ENCODE results near the gene PEMT. TPM values are rescaled to one million over a fixed set of nuclear protein-coding genes. Genes with fewer than 3 reads are reported as not detected.
"Not testable (repeated sequence)": the region's sequence is repeated elsewhere in the genome, so short reads cannot be mapped to it uniquely, and the experiment has no call there.

PEMT gene
- total RNA-seq, 1 experiment from 2014 or later: 53.1 TPM

DNA sequence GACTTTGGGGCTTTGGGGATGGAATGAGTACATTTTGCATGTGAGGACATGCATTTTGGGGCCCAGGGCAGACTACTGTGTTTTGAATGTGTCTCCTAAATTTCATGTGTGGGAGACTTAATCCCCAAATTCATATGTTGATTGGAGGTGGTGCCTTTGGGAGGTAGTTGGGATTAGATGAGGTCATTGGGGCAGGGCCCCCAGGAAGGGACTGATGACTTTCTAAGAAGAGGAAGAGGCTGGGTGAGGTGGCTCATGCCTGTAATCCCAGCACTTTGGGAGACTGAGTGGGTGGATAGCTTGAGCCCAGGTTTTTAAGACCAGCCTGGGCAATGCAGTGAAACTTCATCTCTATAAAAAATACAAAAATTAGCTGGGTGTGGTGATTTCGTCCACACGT lies 47.0 kb upstream of the PEMT start (continued):
- no peak for TF ChIP-seq ZNF317 (CRISPR knock-in tag; IDR thresholded peaks at IDR 0.05; ENCODE audit: borderline replicate concordance, low read depth)

DNA sequence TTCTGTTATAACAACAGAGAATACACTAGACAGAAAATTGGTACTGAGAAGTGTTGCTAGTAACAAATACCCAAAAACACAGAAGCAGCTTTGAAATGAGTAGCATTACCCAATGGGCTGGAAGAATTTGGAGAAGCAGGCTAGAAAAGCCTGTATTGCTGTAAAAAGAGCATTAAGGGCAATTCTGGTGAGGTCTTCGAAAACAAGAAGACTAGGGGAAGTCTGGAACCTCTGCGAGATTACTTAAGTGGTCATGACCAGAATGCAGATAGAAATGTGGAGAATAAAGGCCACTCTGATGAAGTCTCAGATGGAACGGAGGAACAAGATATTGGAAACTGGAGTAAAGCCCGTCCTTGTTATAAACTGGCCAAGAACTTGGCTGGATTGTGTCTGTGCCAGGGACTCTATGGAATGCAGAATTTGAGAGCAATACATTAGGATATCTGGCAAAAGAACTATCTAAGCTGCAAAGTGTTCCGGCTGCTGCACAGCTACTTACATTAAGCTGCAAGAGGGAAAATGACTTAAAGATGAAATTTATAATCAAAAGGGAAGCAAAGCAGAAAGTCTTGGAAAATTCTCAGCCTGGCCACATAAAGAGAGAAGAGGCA lies 44.9 kb upstream of the PEMT start:
- Mint-ChIP-seq H3K36me3 (no peaks in the 10 kb centered on the region), H3K9me3 (peaks cover 9% of the 10 kb centered on the region), H3K27ac (no peak overlapping the region), H3K4me1 (peaks cover 4% of the 10 kb centered on the region), H3K27me3 (ENCODE audit: low read depth) (peaks cover 8% of the 10 kb centered on the region), H3K4me3 (no peak overlapping the region)
- ATAC-seq: no peak
- DNase-seq (ENCODE audit: low spot score): no peak
- ChIA-PET POLR2A (no interaction called here), CTCF (interaction anchor here (0.6 to 2.7 kb wide), 5 partner anchors 23 to 176 kb away, joined by 3 to 10 read pairs (median 6); partner anchors contain the start of gene RASD1)
- TF ChIP-seq, protein P1, sequence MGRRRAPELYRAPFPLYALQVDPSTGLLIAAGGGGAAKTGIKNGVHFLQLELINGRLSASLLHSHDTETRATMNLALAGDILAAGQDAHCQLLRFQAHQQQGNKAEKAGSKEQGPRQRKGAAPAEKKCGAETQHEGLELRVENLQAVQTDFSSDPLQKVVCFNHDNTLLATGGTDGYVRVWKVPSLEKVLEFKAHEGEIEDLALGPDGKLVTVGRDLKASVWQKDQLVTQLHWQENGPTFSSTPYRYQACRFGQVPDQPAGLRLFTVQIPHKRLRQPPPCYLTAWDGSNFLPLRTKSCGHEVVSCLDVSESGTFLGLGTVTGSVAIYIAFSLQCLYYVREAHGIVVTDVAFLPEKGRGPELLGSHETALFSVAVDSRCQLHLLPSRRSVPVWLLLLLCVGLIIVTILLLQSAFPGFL (CRISPR knock-in tag; IDR thresholded peaks at IDR 0.05; ENCODE audit: borderline replicate concordance): no peak
- TF ChIP-seq NR1H2 (CRISPR knock-in tag; IDR thresholded peaks at IDR 0.05): no peak
- TF ChIP-seq, protein P2, sequence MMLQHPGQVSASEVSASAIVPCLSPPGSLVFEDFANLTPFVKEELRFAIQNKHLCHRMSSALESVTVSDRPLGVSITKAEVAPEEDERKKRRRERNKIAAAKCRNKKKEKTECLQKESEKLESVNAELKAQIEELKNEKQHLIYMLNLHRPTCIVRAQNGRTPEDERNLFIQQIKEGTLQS (CRISPR knock-in tag; conservative IDR thresholded peaks at IDR 0.05): no peak
- TF ChIP-seq, protein P3, sequence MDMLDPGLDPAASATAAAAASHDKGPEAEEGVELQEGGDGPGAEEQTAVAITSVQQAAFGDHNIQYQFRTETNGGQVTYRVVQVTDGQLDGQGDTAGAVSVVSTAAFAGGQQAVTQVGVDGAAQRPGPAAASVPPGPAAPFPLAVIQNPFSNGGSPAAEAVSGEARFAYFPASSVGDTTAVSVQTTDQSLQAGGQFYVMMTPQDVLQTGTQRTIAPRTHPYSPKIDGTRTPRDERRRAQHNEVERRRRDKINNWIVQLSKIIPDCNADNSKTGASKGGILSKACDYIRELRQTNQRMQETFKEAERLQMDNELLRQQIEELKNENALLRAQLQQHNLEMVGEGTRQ (CRISPR knock-in tag; IDR thresholded peaks at IDR 0.05): no peak
- no peak for TF ChIP-seq TP53 (CRISPR knock-in tag; IDR thresholded peaks at IDR 0.05)
- no peak for TF ChIP-seq IRF2 (CRISPR knock-in tag; IDR thresholded peaks at IDR 0.05; ENCODE audit: borderline replicate concordance, low read depth)
- TF ChIP-seq, protein P4, sequence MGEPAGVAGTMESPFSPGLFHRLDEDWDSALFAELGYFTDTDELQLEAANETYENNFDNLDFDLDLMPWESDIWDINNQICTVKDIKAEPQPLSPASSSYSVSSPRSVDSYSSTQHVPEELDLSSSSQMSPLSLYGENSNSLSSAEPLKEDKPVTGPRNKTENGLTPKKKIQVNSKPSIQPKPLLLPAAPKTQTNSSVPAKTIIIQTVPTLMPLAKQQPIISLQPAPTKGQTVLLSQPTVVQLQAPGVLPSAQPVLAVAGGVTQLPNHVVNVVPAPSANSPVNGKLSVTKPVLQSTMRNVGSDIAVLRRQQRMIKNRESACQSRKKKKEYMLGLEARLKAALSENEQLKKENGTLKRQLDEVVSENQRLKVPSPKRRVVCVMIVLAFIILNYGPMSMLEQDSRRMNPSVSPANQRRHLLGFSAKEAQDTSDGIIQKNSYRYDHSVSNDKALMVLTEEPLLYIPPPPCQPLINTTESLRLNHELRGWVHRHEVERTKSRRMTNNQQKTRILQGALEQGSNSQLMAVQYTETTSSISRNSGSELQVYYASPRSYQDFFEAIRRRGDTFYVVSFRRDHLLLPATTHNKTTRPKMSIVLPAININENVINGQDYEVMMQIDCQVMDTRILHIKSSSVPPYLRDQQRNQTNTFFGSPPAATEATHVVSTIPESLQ (CRISPR knock-in tag; IDR thresholded peaks at IDR 0.05): no peak

DNA sequence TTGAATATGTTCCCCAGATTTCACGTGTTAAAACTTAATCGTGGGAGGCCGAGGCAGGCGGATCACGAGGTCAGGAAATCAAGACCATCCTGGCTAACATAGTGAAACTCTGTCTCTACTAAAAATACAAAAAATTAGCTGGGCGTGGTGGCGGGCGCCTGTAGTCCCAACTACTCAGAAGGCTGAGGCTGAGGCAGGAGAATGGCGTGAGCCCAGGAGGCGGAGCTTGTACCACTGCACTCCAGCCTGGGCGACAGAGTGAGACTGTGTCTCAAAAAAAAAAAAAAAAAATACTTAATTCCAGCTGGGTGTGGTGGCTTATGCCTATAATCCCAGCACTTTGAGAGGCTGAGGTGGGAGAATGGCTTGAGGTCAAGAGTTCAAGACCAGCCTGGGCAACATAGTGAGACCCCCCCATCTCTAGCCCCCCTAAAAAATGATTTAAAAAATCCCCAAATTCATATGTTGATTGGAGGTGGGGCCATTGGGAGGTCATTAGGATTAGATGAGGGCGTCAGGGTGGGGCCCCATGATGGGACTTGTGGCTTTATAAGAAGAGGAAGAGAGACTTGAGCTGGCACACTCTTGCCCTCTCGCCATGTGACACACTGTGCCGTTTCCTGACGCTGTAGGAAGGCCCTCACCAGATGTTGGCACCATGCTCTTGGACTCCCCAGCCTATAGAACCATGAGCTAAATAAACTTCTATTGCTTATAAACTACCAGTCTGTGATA lies 44.2 kb upstream of the PEMT start:
- ATAC-seq; H3K4me3 Mint-ChIP-seq; POLR2A ChIA-PET; H3K27ac Mint-ChIP-seq; H3K9me3 Mint-ChIP-seq; DNase-seq (ENCODE audit: low spot score); H3K4me1 Mint-ChIP-seq; H3K36me3 Mint-ChIP-seq; H3K27me3 Mint-ChIP-seq (ENCODE audit: low read depth): not testable (repeated sequence)
- CTCF ChIA-PET: interaction anchor here (0.6 to 2.3 kb wide), 4 partner anchors 22 to 175 kb away, joined by 3 to 7 read pairs (median 5); no protein-coding TSS in a partner anchor

DNA sequence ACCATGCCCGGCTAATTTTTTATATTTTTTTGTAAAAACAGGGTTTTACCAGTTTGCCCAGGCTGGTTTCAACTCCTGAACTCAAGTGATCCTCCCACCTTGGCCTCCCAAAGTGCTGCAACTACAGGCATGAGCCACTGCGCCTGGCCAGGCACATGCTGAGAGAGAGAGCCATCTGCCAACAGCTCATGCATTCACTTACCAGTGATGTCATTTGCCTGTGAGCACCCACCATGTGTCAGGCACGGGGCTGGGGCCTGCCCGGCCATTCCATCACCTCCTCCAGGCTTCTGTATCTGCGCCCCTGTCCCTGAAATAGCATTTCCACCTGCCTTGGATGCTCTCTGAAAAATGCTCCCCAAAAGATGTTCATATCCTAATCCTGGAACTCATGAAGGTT lies 43.6 kb upstream of the PEMT start:
- Mint-ChIP-seq H3K4me3 (no peak overlapping the region), H3K4me1 (peaks cover 3% of the 10 kb centered on the region), H3K27ac (no peak overlapping the region), H3K9me3 (peaks cover 9% of the 10 kb centered on the region), H3K27me3 (ENCODE audit: low read depth) (peaks cover 8% of the 10 kb centered on the region), H3K36me3 (no peaks in the 10 kb centered on the region)
- ChIA-PET CTCF (interaction anchor here (0.6 kb wide), 1 partner anchor 138 kb away, joined by 3 read pairs; no protein-coding TSS in a partner anchor), POLR2A (no interaction called here)
- ATAC-seq: no peak
- DNase-seq (ENCODE audit: low spot score): no peak
- TF ChIP-seq, protein P5, sequence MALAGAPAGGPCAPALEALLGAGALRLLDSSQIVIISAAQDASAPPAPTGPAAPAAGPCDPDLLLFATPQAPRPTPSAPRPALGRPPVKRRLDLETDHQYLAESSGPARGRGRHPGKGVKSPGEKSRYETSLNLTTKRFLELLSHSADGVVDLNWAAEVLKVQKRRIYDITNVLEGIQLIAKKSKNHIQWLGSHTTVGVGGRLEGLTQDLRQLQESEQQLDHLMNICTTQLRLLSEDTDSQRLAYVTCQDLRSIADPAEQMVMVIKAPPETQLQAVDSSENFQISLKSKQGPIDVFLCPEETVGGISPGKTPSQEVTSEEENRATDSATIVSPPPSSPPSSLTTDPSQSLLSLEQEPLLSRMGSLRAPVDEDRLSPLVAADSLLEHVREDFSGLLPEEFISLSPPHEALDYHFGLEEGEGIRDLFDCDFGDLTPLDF (CRISPR knock-in tag; IDR thresholded peaks at IDR 0.05): no peak
- no peak for TF ChIP-seq NR1H2 (CRISPR knock-in tag; IDR thresholded peaks at IDR 0.05)
- TF ChIP-seq JUN (CRISPR knock-in tag; IDR thresholded peaks at IDR 0.05): no peak
- TF ChIP-seq, protein P6, sequence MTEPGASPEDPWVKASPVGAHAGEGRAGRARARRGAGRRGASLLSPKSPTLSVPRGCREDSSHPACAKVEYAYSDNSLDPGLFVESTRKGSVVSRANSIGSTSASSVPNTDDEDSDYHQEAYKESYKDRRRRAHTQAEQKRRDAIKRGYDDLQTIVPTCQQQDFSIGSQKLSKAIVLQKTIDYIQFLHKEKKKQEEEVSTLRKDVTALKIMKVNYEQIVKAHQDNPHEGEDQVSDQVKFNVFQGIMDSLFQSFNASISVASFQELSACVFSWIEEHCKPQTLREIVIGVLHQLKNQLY (CRISPR knock-in tag; IDR thresholded peaks at IDR 0.05): no peak
- TF ChIP-seq, protein P7, sequence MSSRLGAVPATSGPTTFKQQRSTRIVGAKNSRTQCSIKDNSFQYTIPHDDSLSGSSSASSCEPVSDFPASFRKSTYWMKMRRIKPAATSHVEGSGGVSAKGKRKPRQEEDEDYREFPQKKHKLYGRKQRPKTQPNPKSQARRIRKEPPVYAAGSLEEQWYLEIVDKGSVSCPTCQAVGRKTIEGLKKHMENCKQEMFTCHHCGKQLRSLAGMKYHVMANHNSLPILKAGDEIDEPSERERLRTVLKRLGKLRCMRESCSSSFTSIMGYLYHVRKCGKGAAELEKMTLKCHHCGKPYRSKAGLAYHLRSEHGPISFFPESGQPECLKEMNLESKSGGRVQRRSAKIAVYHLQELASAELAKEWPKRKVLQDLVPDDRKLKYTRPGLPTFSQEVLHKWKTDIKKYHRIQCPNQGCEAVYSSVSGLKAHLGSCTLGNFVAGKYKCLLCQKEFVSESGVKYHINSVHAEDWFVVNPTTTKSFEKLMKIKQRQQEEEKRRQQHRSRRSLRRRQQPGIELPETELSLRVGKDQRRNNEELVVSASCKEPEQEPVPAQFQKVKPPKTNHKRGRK (CRISPR knock-in tag; IDR thresholded peaks at IDR 0.05; ENCODE audit: borderline replicate concordance): no peak
- no peak for TF ChIP-seq ELF4 (CRISPR knock-in tag; IDR thresholded peaks at IDR 0.05; ENCODE audit: low read depth)
- TF ChIP-seq FOXK1 (CRISPR knock-in tag; IDR thresholded peaks at IDR 0.05): no peak
- no peak for TF ChIP-seq ZNF396 (CRISPR knock-in tag; IDR thresholded peaks at IDR 0.05; ENCODE audit: borderline replicate concordance)
- no peak for TF ChIP-seq ZNF317 (CRISPR knock-in tag; IDR thresholded peaks at IDR 0.05; ENCODE audit: borderline replicate concordance, low read depth)
- TF ChIP-seq NFATC4 (CRISPR knock-in tag; IDR thresholded peaks at IDR 0.05): no peak
- TF ChIP-seq ATF1 (CRISPR knock-in tag; IDR thresholded peaks at IDR 0.05): no peak
- TF ChIP-seq, protein P8, sequence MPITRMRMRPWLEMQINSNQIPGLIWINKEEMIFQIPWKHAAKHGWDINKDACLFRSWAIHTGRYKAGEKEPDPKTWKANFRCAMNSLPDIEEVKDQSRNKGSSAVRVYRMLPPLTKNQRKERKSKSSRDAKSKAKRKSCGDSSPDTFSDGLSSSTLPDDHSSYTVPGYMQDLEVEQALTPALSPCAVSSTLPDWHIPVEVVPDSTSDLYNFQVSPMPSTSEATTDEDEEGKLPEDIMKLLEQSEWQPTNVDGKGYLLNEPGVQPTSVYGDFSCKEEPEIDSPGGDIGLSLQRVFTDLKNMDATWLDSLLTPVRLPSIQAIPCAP (CRISPR knock-in tag; IDR thresholded peaks at IDR 0.05): no peak

Data from WTC11 (cell line).